SK-N-SH (cell line): ENCODE data around the gene PDPK1. TPM values are rescaled to one million over a fixed set of nuclear protein-coding genes. Genes with fewer than 3 reads are reported as not detected.

ENCODE experiments used
- CTCF ChIA-PET: fragments of 300-600, 350-600 bp; formaldehyde crosslinking; extraction: SDS; loops from one replicate; lab custom pipeline; 2021; lab: Yijun Ruan, JAX
- POLR2A ChIA-PET: fragments of 350-600 bp; sonication (Branson Sonifier 250); formaldehyde crosslinking; extraction: SDS; loops from one replicate; lab custom pipeline; 2020; ENCODE audit warnings: antibody characterized with exemption, inconsistent platforms; lab: Yijun Ruan, JAX
- DNase-seq: peaks from one replicate; pipeline ENCODE4 v3.0.0; 2012
- H2AFZ ChIP-seq: fragments of 200-600 bp; sonication (generic); 2 replicates; pipeline ENCODE4 v1.8.1; 2016; ENCODE audit warnings: antibody characterized with exemption, mild to moderate bottlenecking, low read depth
- H3F3A ChIP-seq: fragments of 200-600 bp; sonication (generic); replicated peaks from 2 replicates; pipeline ENCODE3; 2016; ENCODE audit warnings: antibody characterized with exemption, mild to moderate bottlenecking; ENCODE audit not compliant: insufficient read depth
- H3K27ac ChIP-seq, 2 experiments: fragments of 200-500 bp in 1 of 2; fragments of 200-600 bp in 1 of 2; sonication (Bioruptor generic) in 1 of 2; sonication (generic), shearing (Covaris generic) in 1 of 2; 2 replicates each; pipeline versions ENCODE4 v1.5.1 to v1.6.1; 2014 to 2016; ENCODE audit warnings: low read depth in 2 of 2, inconsistent platforms in 1 of 2, low read length in 1 of 2, mild to moderate bottlenecking in 1 of 2, mixed read lengths in 1 of 2
- H3K27me3 ChIP-seq: fragments of 200-600 bp; sonication (generic), shearing (Covaris generic); 2 replicates; pipeline ENCODE4 v1.6.1; 2016; ENCODE audit warnings: mixed run types; ENCODE audit not compliant: insufficient read depth
- H3K36me3 ChIP-seq, 2 experiments: fragments of 200-500 bp in 1 of 2; fragments of 200-600 bp in 1 of 2; sonication (Bioruptor generic) in 1 of 2; sonication (generic) in 1 of 2; replicated peaks in 1 of 2; 2 replicates each; pipeline versions ENCODE3 to v1.5.1; 2014 to 2016; ENCODE audit warnings: low read length in 1 of 2, mild to moderate bottlenecking in 1 of 2; ENCODE audit not compliant: insufficient read depth in 2 of 2, control insufficient read depth in 1 of 2
- H3K4me1 ChIP-seq, 2 experiments: fragments of 200-500 bp in 1 of 2; fragments of 200-600 bp in 1 of 2; sonication (Bioruptor generic) in 1 of 2; sonication (generic), shearing (Covaris generic) in 1 of 2; 2 replicates each; pipeline versions ENCODE4 v1.5.1 to v1.6.1; 2014 to 2016; ENCODE audit warnings: low read depth in 1 of 2, low read length in 1 of 2, mixed run types in 1 of 2; ENCODE audit not compliant: insufficient read depth in 2 of 2, control insufficient read depth in 1 of 2
- H3K4me2 ChIP-seq: fragments of 200-600 bp; sonication (generic), shearing (Covaris generic); 2 replicates; pipeline ENCODE4 v1.6.1; 2017; ENCODE audit warnings: mixed run types
- H3K4me3 ChIP-seq, 2 experiments: fragments of 200-500 bp in 1 of 2; fragments of 200-600 bp in 1 of 2; sonication (Bioruptor generic) in 1 of 2; sonication (generic), shearing (Covaris generic) in 1 of 2; 2 replicates each; pipeline versions ENCODE4 v1.5.1 to v1.8.1; 2014 to 2016; ENCODE audit warnings: low read depth in 2 of 2, inconsistent platforms in 1 of 2, low read length in 1 of 2, mild to moderate bottlenecking in 1 of 2, mixed read lengths in 1 of 2, moderate library complexity in 1 of 2
- H3K79me2 ChIP-seq: fragments of 200-600 bp; sonication (generic); 2 replicates; pipeline ENCODE4 v1.8.1; 2017; ENCODE audit warnings: mild to moderate bottlenecking; ENCODE audit not compliant: insufficient read depth
- H3K9ac ChIP-seq: fragments of 200-600 bp; sonication (generic); 2 replicates; pipeline ENCODE4 v1.6.1; 2017; ENCODE audit warnings: mixed run types
- H3K9me2 ChIP-seq: fragments of 200-600 bp; sonication (generic); 2 replicates; pipeline ENCODE4 v1.6.1; 2017; ENCODE audit warnings: mixed run types
- H3K9me3 ChIP-seq: fragments of 200-600 bp; sonication (generic); 2 replicates; pipeline ENCODE4 v1.6.1; 2017; ENCODE audit warnings: mixed run types, mild to moderate bottlenecking, moderate library complexity
- H4K20me1 ChIP-seq: fragments of 200-600 bp; sonication (generic); 2 replicates; pipeline ENCODE4 v1.6.1; 2017; ENCODE audit warnings: mild to moderate bottlenecking, mixed run types; ENCODE audit not compliant: insufficient read depth
- CTCF ChIP-seq: fragments of 200-600 bp; sonication (generic); IDR thresholded peaks from 2 replicates; pipeline ENCODE4 v1.6.1; 2017; ENCODE audit warnings: antibody characterized with exemption, mild to moderate bottlenecking, moderate library complexity
- ELF1 ChIP-seq: IDR thresholded peaks from 2 replicates; pipeline ENCODE4 v1.4.0; 2012
- EZH2phosphoT487 ChIP-seq: fragments of 200-600 bp; sonication (generic); IDR thresholded peaks from 2 replicates; pipeline ENCODE4 v1.6.1; 2017; ENCODE audit warnings: low read depth, mixed run types, mild to moderate bottlenecking, antibody characterized with exemption, moderate library complexity, borderline replicate concordance
- GABPA ChIP-seq: IDR thresholded peaks from 2 replicates; pipeline ENCODE4 v1.4.0; 2012; ENCODE audit warnings: low read depth, mild to moderate bottlenecking
- TAF1 ChIP-seq: IDR thresholded peaks from 2 replicates; pipeline ENCODE4 v1.6.1; 2012; ENCODE audit warnings: low read depth, mild to moderate bottlenecking, low read length, moderate library complexity, borderline replicate concordance
- USF2 ChIP-seq: fragments of 150-350 bp; IDR thresholded peaks from 2 replicates; pipeline ENCODE4 v1.6.1; 2017; ENCODE audit warnings: antibody characterized with exemption, low read length, low read depth, borderline replicate concordance
- WGBS: methylation state at CpG from one replicate; pipeline ENCODE4 v1.1.6; 2017; ENCODE audit warnings: low lambda C conversion rate; 5-methylcytosine and 5-hydroxymethylcytosine counted together
- polyA plus RNA-seq, 3 experiments: library from polyadenylated mRNA; depleted of rRNA; stranded (reverse); fragments of >200 nt; gene quantifications; 2 replicates each; pipeline ENCODE4 v1.2.3, GENCODE V29; 2012

Gene PDPK1
- polyA plus RNA-seq, 1 of the 3 experiments (the other 2 are of a cell fraction): 22.0 TPM

GRCh38 chr16:2514333-2515179 lies 23.3 kb upstream of the PDPK1 start:
- no peak overlapping the region for H2AFZ ChIP-seq
- H4K20me1 ChIP-seq: peaks cover 50% of the 10 kb centered on the region
- peak overlapping the region; percentile 73 to 90; a peak in 3 of 4 replicates for H3K27ac ChIP-seq
- no peaks in the 10 kb centered on the region for H3K9me3 ChIP-seq
- no peaks in the 10 kb centered on the region for H3K27me3 ChIP-seq
- POLR2A ChIA-PET: interaction anchor here (0.7 to 1.6 kb wide), 3 partner anchors 18 to 37 kb away, joined by 3 to 7 read pairs (median 3); partner anchors contain the start of gene PDPK1
- TF ChIP-seq ELF1 (no peak), TAF1 (no peak), USF2 (no peak), CTCF (no peak), GABPA (no peak)
- TF ChIP-seq, all 33 proteins: peak for 0
- no peak for DNase-seq
- peak overlapping the region; percentile 95 for H3K4me2 ChIP-seq
- CTCF ChIA-PET: interaction anchor here (0.9 to 6.6 kb wide), 6 partner anchors 13 to 413 kb away, joined by 3 to 41 read pairs (median 4); no protein-coding TSS in a partner anchor
- H3K4me1 ChIP-seq: peaks cover 15 to 33% of the 10 kb centered on the region in 2 experiments; a peak in 3 of 4 replicates
- peak overlapping the region; percentile 74 to 95 for H3K4me3 ChIP-seq
- H3K36me3 ChIP-seq: peaks cover 0 to 4% of the 10 kb centered on the region in 2 experiments
- peaks cover 7% of the 10 kb centered on the region for H3F3A ChIP-seq
- H3K9me2 ChIP-seq: no peaks in the 10 kb centered on the region
- WGBS: 4% methylated on average over 19 of the region's 63 CpGs
- H3K9ac ChIP-seq: peak overlapping the region; percentile 97
- H3K79me2 ChIP-seq: peaks cover 58% of the 10 kb centered on the region

- Histone ChIP-seq H3K27me3 (no peaks in the 10 kb centered on the region), H2AFZ (no peak overlapping the region), H3K4me3 (peak overlapping the region; percentile 74 to 95), H3K36me3 (peaks cover 0 to 5% of the 10 kb centered on the region in 2 experiments), H3K9me2 (no peaks in the 10 kb centered on the region), H3K9ac (peak overlapping the region; percentile 97), H3F3A (peaks cover 7% of the 10 kb centered on the region), H3K4me1 (peaks cover 15 to 35% of the 10 kb centered on the region in 2 experiments; a peak in 3 of 4 replicates), H3K79me2 (peaks cover 59% of the 10 kb centered on the region), H4K20me1 (peaks cover 50% of the 10 kb centered on the region), H3K4me2 (peak overlapping the region; percentile 95), H3K27ac (no peak overlapping the region; a peak in 1 of 4 replicates), H3K9me3 (no peaks in the 10 kb centered on the region)
- TF ChIP-seq EZH2phosphoT487: no peak
- ChIA-PET CTCF (interaction anchor here (0.6 to 6.6 kb wide), 5 partner anchors 14 to 412 kb away, joined by 3 to 41 read pairs (median 4); partner anchors contain the start of gene ABCA3), POLR2A (no interaction called here)
- no peak for DNase-seq
- 64% methylated on average over 13 of the region's 14 CpGs for WGBS
Measured at GRCh38 chr16:2515180-2515851, 22.5 kb upstream of the PDPK1 start.
